ENCODE data around the gene VSIG10L. TPM values are rescaled to one million over a fixed set of nuclear protein-coding genes. Genes with fewer than 3 reads are reported as not detected.
A peak's percentile ranks its signal among the peaks of the same experiment; 100 is the strongest.

VSIG10L gene
- total RNA-seq, 1 donor from 2014 or later = 5.9 TPM

DNA sequence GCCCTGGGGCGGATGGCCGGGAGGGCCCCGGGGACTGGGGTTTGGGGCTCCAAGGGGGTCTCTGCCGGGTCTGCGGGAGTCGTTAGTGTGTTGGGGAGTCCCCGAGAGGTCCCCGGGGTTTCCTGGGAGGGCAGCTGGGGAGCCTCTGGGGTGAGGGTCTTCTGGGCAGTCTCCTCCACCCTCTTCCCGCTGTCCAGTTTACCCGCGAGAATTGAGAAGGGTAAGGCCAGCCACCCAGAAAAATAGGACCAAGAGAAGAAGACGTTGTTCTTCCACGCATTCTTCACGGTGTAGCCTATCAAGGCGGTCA is 25.3 kb upstream of the VSIG10L start:
- no peaks in the 10 kb centered on the region for H3K9me3 Mint-ChIP-seq
- no peak for DNase-seq (ENCODE audit: extremely low spot score, unreplicated experiment)
- H3K4me3 Mint-ChIP-seq = peak overlapping the region; percentile 98
- peaks cover 3% of the 10 kb centered on the region for H3K27me3 Mint-ChIP-seq
- no peaks in the 10 kb centered on the region for H3K36me3 Mint-ChIP-seq
- TF ChIP-seq CTCF (conservative IDR thresholded peaks at IDR 0.05) = no peak
- peak overlapping the region; percentile 100 for H3K27ac Mint-ChIP-seq
- H3K4me1 Mint-ChIP-seq (ENCODE audit: unreplicated experiment) = peaks cover 26% of the 10 kb centered on the region

GRCh38 chr19:51366389-51367254 is 24.7 kb upstream of the VSIG10L start:
- no peak for TF ChIP-seq CTCF (conservative IDR thresholded peaks at IDR 0.05)
- H3K4me1 Mint-ChIP-seq (ENCODE audit: unreplicated experiment) = peaks cover 26% of the 10 kb centered on the region

GRCh38 chr19:51365965-51366388 is 24.0 kb upstream of the VSIG10L start, which contains the start of gene ETFB:
ETFB (minus strand) TSS chr19:51366388; CDS start chr19:51366326, 62 bp downstream.
- no peak for DNase-seq (ENCODE audit: extremely low spot score, unreplicated experiment)
- H3K9me3 Mint-ChIP-seq = no peaks in the 10 kb centered on the region
- H3K27ac Mint-ChIP-seq = peak within 1 kb of the TSS; percentile 100
- H3K27me3 Mint-ChIP-seq = peaks cover 3% of the 10 kb centered on the region
- no peaks in the 10 kb centered on the region for H3K36me3 Mint-ChIP-seq
- peak within 1 kb of the TSS; percentile 98 for H3K4me3 Mint-ChIP-seq
- peaks cover 26% of the 10 kb centered on the region for H3K4me1 Mint-ChIP-seq (ENCODE audit: unreplicated experiment)
- no peak for TF ChIP-seq CTCF (conservative IDR thresholded peaks at IDR 0.05)

More at GRCh38 chr19:51366389-51367254, 24.7 kb upstream of the VSIG10L start:
- Mint-ChIP-seq H3K27me3 (peaks cover 3% of the 10 kb centered on the region), H3K9me3 (no peaks in the 10 kb centered on the region), H3K27ac (peak overlapping the region; percentile 100), H3K36me3 (no peaks in the 10 kb centered on the region), H3K4me3 (peak overlapping the region; percentile 98)
- DNase-seq (ENCODE audit: extremely low spot score, unreplicated experiment) = peak; percentile 95

GRCh38 chr19:51365211-51365964 is 23.4 kb upstream of the VSIG10L start:
- TF ChIP-seq CTCF (conservative IDR thresholded peaks at IDR 0.05) = no peak
- Mint-ChIP-seq H3K4me1 (ENCODE audit: unreplicated experiment) (peaks cover 25% of the 10 kb centered on the region), H3K27ac (peak overlapping the region; percentile 100), H3K9me3 (no peaks in the 10 kb centered on the region), H3K4me3 (peak overlapping the region; percentile 98), H3K36me3 (no peaks in the 10 kb centered on the region), H3K27me3 (peaks cover 3% of the 10 kb centered on the region)
- DNase-seq (ENCODE audit: extremely low spot score, unreplicated experiment) = no peak

DNA sequence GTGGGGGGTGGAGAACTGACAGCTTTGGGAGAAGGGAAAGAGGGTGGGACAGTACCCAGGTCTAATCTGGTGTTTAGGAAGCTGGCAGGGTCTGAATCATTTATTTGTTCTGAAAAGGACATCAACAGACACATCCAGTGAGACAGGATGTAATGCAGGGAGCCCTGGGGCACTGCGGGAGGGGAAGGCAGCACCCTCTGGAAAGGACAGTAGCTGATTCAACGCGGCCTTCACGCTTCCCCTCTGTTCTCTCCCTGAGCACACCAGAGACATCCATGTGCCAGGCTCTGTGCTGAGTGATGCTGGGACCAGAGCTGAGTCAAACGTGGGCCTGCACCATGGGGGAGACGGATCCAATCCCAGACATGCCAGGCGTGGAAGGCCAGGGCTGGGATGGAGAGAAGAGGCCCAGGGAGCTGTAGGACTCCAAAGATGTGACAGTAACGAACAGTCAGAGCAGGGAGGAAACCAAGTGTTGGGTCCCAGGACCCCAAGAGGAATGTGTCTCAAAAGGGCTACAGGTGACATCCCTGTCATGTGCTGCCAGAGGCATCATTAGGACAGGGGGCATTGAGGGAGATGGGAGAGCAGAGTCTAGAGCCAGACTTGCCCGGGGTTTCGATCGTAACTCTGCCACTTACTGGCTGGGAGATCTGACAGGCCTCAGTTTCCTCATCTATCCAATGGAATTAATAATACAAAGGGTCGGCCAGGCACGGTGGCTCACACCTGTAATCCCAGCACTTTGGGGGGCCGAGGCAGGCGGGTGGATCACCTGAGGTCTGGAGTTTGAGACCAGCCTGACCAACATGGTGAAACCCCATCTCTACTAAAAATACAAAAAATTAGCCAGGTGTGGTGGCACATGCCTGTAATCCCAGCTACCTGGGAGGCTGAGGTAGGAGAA is 22.5 kb upstream of the VSIG10L start:
- no peak for DNase-seq (ENCODE audit: extremely low spot score, unreplicated experiment)
- Mint-ChIP-seq H3K4me3 (peak overlapping the region; percentile 82), H3K27me3 (no peaks in the 10 kb centered on the region), H3K27ac (peak overlapping the region; percentile 73), H3K36me3 (no peaks in the 10 kb centered on the region), H3K9me3 (no peaks in the 10 kb centered on the region), H3K4me1 (ENCODE audit: unreplicated experiment) (peaks cover 24% of the 10 kb centered on the region)
- no peak for TF ChIP-seq CTCF (conservative IDR thresholded peaks at IDR 0.05)

Data from type B pancreatic cell (in vitro differentiated cells).